Activated CD4-positive, alpha-beta T cell treated with anti-CD3 and anti-CD28 coated beads for 36 hours (primary cell): ENCODE measurements around the gene EPHA5. TPM values are rescaled to one million over a fixed set of nuclear protein-coding genes. Genes with fewer than 3 reads are reported as not detected.

Experiments used
- ATAC-seq: fragments of 200-7000 bp; cut with Tn5 transposase; one replicate; pipeline ENCODE4 v1.10.0; 2021; ENCODE audit warnings: mild to moderate bottlenecking, moderate library complexity
- CTCF ChIA-PET: fragments of 350-600 bp; sonication (Branson Sonifier 250); formaldehyde crosslinking; loops from one replicate; lab custom pipeline; 2021; ENCODE audit warnings: antibody characterized with exemption; lab: Charles Lee
- POLR2A ChIA-PET: fragments of 350-600 bp; sonication (Branson Sonifier 250); formaldehyde crosslinking; loops from one replicate; lab custom pipeline; 2021; ENCODE audit warnings: antibody characterized with exemption, inconsistent platforms; lab: Charles Lee
- DNase-seq: peaks from one replicate; pipeline ENCODE4 v3.0.0-alpha.2; 2020
- H3K27ac Mint-ChIP-seq: one replicate; pipeline ENCODE4 v1.8.0; 2021; ENCODE audit warnings: mixed read lengths
- H3K27me3 Mint-ChIP-seq: one replicate; pipeline ENCODE4 v1.8.0; 2021; ENCODE audit warnings: mixed read lengths
- H3K36me3 Mint-ChIP-seq: one replicate; pipeline ENCODE4 v1.8.0; 2021; ENCODE audit warnings: low read depth, mixed read lengths
- H3K4me1 Mint-ChIP-seq: one replicate; pipeline ENCODE4 v1.8.0; 2021; ENCODE audit warnings: mixed read lengths
- H3K4me3 Mint-ChIP-seq: one replicate; pipeline ENCODE4 v1.8.0; 2021; ENCODE audit warnings: mild to moderate bottlenecking, moderate library complexity, mixed read lengths
- H3K9me3 Mint-ChIP-seq: one replicate; pipeline ENCODE4 v1.8.0; 2021; ENCODE audit warnings: low read depth, mixed read lengths
- intact Hi-C, 2 experiments: fragments of 100-400 bp; cut with DNase I in 1 of 2; cut with micrococcal nuclease in 1 of 2; formaldehyde crosslinking; loops; one replicate each; pipeline versions ENCODE4 v1.14.2 to v1.15.1; 2022 to 2024; cut with DNase I, micrococcal nuclease
- total RNA-seq, 2 experiments: library from RNA; stranded (reverse); gene quantifications; one replicate each; pipeline ENCODE4 v1.2.3, GENCODE V29; 2021

Gene EPHA5
- total RNA-seq, 2 experiments from 2014 or later, result not detected

DNA sequence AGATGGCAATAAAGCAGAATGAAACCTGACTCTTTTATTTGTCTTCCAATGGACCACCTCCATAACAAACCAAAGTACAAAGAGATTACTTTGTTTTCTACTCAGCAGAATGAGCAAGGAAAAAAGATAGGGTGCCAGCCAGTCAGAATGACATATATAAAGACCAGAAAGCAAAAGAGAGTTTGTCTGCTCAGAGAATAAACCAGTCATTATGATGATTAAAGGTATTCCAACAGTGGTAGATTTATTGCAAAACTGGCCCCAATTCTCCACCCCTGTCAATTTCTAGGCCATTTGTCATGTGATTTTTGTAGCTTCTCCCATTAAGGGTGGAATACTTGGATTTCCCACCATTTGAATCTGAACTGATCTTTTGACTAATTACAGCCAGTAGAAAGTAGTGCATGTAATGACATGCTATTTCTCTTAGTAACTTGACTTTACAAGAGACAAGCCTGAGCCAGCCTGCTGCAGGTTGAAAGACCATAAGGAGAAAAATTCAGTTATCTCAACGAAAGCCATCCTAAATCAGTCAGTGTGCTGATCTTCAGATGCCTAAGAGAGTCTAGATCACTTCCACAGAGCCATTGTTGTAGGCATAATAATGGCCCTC, 203.1 kb downstream of the EPHA5 start:
- POLR2A ChIA-PET, result no interaction called here
- H3K27ac Mint-ChIP-seq, result no peak overlapping the region
- H3K4me3 Mint-ChIP-seq, result no peak overlapping the region
- H3K4me1 Mint-ChIP-seq, result no peaks in the 10 kb centered on the region
- H3K9me3 Mint-ChIP-seq, result peaks cover 12% of the 10 kb centered on the region
- no peaks in the 10 kb centered on the region for H3K27me3 Mint-ChIP-seq
- intact Hi-C loops, result no loop called here
- CTCF ChIA-PET, result no interaction called here
- H3K36me3 Mint-ChIP-seq, result no peaks in the 10 kb centered on the region
- DNase-seq (no peak), ATAC-seq (no peak)

DNA sequence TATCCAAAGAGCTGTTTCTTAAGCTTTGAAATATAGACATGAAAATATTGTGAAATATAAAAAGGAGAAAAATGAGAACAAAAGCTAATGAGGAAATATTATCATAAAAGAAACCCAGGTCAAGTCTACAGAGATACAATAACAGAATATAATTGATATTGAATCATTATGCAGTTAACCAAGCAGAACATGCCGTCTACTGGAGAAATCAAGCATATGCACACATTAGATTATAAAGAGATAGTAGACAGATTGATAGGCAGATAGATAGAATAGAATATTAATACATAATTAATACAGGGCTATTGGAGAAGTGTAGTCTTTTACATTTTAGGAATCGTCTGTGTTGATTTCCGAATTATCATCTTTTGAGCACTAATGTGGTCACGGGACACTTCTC, 208.5 kb downstream of the EPHA5 start:
- DNase-seq (no peak), ATAC-seq (no peak)
- CTCF ChIA-PET, result interaction anchor here (1.8 kb wide), 1 partner anchor 11 kb away, joined by 4 read pairs; no protein-coding TSS in a partner anchor
- peaks cover 3% of the 10 kb centered on the region for H3K9me3 Mint-ChIP-seq
- no peaks in the 10 kb centered on the region for H3K27me3 Mint-ChIP-seq
- no peaks in the 10 kb centered on the region for H3K36me3 Mint-ChIP-seq
- POLR2A ChIA-PET, result no interaction called here
- H3K27ac Mint-ChIP-seq, result no peak overlapping the region
- H3K4me1 Mint-ChIP-seq, result no peaks in the 10 kb centered on the region
- H3K4me3 Mint-ChIP-seq, result no peak overlapping the region
- intact Hi-C loops, result no loop called here

DNA sequence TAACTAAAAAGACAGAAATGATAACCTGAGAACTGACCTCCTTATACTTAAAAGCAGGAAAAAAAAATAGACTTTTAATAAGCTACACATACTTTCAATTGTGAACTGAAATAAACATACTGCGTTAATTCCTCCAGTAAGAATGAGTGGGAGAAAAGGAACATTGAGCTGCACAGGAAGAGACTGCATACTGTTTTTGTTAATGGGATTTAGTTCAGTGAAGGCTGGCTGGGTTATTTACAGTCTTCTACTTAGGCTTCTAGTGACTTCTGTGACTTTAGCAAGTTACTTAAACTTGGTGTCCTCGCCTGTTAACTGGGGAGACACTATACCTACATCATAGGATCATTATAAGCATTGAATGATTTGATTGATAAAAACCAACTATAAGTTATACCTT, 213.3 kb downstream of the EPHA5 start:
- ATAC-seq, result no peak
- DNase-seq, result no peak
- Mint-ChIP-seq H3K27ac (no peak overlapping the region), H3K4me1 (no peaks in the 10 kb centered on the region), H3K36me3 (no peaks in the 10 kb centered on the region), H3K9me3 (peaks cover 2% of the 10 kb centered on the region), H3K4me3 (no peak overlapping the region), H3K27me3 (no peaks in the 10 kb centered on the region)
- ChIA-PET CTCF (interaction anchor here (0.5 kb wide), 1 partner anchor 128 kb away, joined by 3 read pairs; no protein-coding TSS in a partner anchor), POLR2A (no interaction called here)
- intact Hi-C loops, result no loop called here

DNA sequence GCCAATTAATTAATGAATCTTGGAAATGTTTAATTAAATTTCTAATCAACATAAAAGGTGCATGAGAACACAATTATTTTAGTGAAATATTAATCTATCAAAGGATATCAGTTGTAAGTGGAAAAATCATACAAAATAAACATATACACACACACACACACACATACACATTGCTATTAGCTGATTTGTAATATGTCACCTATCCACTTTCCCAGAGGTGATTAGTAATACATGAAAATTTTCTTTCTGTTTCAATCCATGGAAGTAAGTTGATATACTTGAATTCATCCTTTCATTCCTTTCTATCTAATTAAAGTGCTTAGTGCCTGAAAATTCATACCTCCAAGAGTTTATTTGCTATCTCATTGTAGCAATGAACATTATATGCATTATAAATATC, 213.7 kb downstream of the EPHA5 start:
- Mint-ChIP-seq H3K27ac (no peak overlapping the region), H3K4me1 (no peaks in the 10 kb centered on the region), H3K4me3 (no peak overlapping the region), H3K36me3 (no peaks in the 10 kb centered on the region), H3K27me3 (no peaks in the 10 kb centered on the region), H3K9me3 (peaks cover 2% of the 10 kb centered on the region)
- DNase-seq, result no peak
- POLR2A ChIA-PET, result no interaction called here
- intact Hi-C loops, result no loop called here
- no peak for ATAC-seq
- CTCF ChIA-PET, result interaction anchor here (0.5 kb wide), 1 partner anchor 129 kb away, joined by 3 read pairs; no protein-coding TSS in a partner anchor

DNA sequence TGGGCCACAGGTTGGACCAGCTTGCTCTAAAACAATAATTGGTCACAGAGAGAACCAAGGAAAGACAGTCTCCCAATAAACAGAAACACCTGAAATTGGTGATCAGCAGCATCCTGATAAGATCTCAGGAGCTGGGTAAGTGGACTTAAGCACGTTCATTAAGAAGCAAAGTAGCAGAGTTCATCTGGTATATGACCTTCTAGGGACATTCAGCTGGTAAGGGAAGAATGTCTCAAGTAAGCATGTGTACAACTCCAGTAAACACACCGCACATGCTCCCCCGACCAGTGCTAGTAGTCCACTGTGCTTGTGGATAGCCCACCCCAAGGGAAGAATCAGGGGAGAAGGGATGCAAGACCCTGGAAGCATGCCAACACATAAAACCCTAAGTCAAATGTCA, 216.9 kb downstream of the EPHA5 start:
- intact Hi-C loops, result no loop called here
- ChIA-PET POLR2A (no interaction called here), CTCF (no interaction called here)
- Mint-ChIP-seq H3K4me3 (no peak overlapping the region), H3K27me3 (no peaks in the 10 kb centered on the region), H3K4me1 (no peaks in the 10 kb centered on the region), H3K36me3 (no peaks in the 10 kb centered on the region), H3K27ac (no peak overlapping the region), H3K9me3 (peaks cover 2% of the 10 kb centered on the region)
- ATAC-seq, result no peak
- no peak for DNase-seq

DNA sequence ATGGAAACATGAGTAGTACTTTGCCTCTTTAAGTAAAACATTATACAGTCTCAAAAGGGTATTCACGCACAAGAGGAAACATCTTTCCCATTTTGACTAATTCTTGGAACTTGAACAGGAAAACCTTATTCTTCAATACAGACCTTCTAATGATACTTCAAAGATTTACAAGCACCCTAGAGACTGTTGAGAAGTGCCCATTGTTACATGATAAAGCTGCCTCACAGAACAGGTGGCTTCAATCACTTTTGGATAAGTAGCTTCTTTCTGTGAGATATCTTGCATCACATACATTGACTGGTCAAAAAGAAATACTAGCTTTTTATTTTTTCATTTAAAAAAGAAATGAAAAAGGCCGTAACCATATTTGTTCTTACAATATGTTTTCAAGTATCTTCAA, 219.4 kb downstream of the EPHA5 start:
- ChIA-PET CTCF (no interaction called here), POLR2A (no interaction called here)
- peaks cover 2% of the 10 kb centered on the region for H3K9me3 Mint-ChIP-seq
- no peaks in the 10 kb centered on the region for H3K4me1 Mint-ChIP-seq
- intact Hi-C loops, result no loop called here
- ATAC-seq (no peak), DNase-seq (no peak)
- H3K36me3 Mint-ChIP-seq, result no peaks in the 10 kb centered on the region
- H3K27ac Mint-ChIP-seq, result no peak overlapping the region
- H3K27me3 Mint-ChIP-seq, result no peaks in the 10 kb centered on the region
- H3K4me3 Mint-ChIP-seq, result no peak overlapping the region

DNA sequence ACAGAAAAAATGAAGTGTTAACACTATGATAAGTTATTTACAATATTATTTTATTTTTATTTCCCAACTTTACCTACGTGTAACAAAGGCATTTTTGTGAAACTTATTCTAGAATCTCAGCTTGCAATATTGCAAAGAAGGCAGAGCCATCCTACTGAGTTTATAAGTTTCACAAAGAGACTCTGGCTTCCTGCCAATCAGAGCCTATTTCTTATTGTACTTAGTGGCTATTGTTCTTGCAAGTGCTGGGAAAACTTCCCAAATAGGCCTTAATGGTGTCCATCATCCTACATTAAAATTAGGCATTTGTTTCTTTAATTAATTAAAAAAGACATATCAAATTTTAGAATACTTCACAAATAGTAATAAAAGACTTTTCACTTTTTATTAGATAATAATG, 233.2 kb downstream of the EPHA5 start:
- H3K9me3 Mint-ChIP-seq, result no peaks in the 10 kb centered on the region
- no peak overlapping the region for H3K4me3 Mint-ChIP-seq
- ChIA-PET POLR2A (no interaction called here), CTCF (no interaction called here)
- H3K36me3 Mint-ChIP-seq, result no peaks in the 10 kb centered on the region
- H3K27ac Mint-ChIP-seq, result no peak overlapping the region
- H3K27me3 Mint-ChIP-seq, result no peaks in the 10 kb centered on the region
- no peaks in the 10 kb centered on the region for H3K4me1 Mint-ChIP-seq
- DNase-seq (no peak), ATAC-seq (no peak)
- intact Hi-C loops, result no loop called here

DNA sequence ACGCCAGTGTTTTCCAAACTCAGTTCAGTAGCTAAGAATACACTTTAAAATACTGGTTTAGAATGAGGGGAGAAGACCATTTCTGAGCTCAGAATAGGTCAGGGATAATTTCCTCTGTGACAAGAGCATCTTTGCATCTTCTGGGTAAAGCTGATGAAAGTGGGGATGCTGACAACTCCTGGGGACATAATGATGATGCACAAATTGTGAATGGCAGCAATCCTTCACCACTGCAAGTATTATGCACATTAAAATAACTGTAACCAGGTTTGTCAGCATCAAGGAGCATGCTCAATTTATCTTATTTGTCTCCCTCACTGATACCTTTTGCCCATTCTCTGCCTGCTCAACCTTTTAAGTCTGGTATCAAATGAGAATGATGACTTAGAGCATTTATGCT, 248.2 kb downstream of the EPHA5 start:
- no peak overlapping the region for H3K4me3 Mint-ChIP-seq
- H3K36me3 Mint-ChIP-seq, result no peaks in the 10 kb centered on the region
- CTCF ChIA-PET, result no interaction called here
- ATAC-seq (no peak), DNase-seq (no peak)
- H3K9me3 Mint-ChIP-seq, result no peaks in the 10 kb centered on the region
- no peaks in the 10 kb centered on the region for H3K27me3 Mint-ChIP-seq
- H3K27ac Mint-ChIP-seq, result no peak overlapping the region
- H3K4me1 Mint-ChIP-seq, result no peaks in the 10 kb centered on the region
- POLR2A ChIA-PET, result no interaction called here
- intact Hi-C loops, result no loop called here

DNA sequence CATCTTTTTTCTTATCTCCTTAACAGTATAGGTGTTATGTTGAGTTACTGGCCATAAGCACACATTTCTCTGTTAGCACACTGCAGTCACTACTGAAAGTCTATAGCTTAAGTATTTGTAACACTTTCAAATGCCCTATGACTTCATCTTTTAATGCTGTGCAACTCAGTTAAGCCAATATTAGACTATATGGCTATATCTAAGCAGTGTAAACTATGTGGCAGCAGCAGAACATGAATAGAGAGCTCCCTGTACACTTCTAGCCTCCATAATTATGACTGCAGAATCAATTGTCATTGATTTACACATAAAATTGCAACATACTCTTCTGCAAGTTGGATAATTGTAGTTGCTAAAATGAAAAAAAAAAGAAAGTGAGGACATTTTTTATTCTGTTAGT, 250.3 kb downstream of the EPHA5 start:
- CTCF ChIA-PET, result no interaction called here
- Mint-ChIP-seq H3K4me1 (no peaks in the 10 kb centered on the region), H3K9me3 (no peaks in the 10 kb centered on the region), H3K27me3 (no peaks in the 10 kb centered on the region), H3K27ac (no peak overlapping the region), H3K36me3 (no peaks in the 10 kb centered on the region), H3K4me3 (no peak overlapping the region)
- intact Hi-C loops, result no loop called here
- POLR2A ChIA-PET, result no interaction called here
- DNase-seq (no peak), ATAC-seq (no peak)

DNA sequence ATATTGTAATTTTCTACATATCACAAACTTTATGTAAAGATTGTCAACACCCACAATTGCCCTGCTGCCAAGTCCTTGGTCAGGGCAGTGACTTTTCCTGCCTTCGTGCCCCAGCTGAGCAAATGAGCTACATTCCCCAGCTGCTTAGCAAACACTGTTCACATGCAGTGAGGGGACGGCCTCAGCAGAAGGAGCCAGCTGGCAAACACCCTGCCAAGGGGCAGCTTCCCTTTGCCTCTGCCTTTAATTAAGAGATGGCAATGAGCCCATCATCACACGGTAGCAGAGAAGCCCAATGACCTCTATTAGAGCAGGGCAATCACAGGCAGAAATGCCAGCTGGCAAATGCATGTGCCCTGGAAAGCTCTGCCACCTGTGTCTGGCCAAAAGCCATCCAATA, 253.4 kb downstream of the EPHA5 start:
- Mint-ChIP-seq H3K4me1 (no peaks in the 10 kb centered on the region), H3K36me3 (no peaks in the 10 kb centered on the region), H3K27ac (no peak overlapping the region), H3K27me3 (no peaks in the 10 kb centered on the region), H3K9me3 (no peaks in the 10 kb centered on the region), H3K4me3 (no peak overlapping the region)
- POLR2A ChIA-PET, result no interaction called here
- CTCF ChIA-PET, result interaction anchor here (1.1 kb wide), 1 partner anchor 10 kb away, joined by 3 read pairs; no protein-coding TSS in a partner anchor
- DNase-seq (no peak), ATAC-seq (no peak)
- intact Hi-C loops, result no loop called here

DNA sequence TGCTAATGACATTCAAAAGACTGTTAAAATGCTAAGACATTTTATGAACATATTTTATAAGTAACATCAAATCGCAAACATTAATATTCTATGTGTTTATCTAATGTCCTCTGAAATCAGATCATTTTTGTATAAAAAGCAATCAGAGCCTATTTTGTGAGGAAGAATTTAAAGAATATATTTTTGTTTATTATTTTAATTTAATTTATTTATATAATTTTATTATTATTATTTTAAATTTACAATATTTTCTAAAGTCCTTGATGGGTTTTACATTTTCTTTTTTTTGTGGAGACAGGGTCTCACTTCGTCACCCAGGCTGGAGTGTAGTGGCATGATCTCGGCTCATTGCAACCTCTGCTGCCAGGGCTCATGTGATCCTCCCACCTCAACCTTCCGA, 262.8 kb downstream of the EPHA5 start:
- no peak for ATAC-seq

DNA sequence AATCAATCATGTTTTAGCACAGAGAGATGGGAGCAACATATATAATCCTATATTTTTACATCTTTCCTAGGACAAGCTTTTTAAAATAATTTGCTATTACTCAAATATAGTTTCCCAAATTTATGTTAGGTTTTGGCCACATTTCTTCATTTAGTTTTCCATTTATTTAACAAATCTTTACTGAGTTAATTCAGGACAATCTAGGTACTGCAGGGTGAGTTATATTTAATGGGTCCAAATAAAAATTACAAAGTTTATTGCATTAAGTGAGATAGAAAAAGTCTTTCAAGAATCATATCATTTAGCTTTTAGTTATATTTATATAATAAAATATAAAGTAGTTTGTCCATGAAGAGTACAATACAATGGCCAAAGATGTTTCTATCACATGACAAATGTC, 269.2 kb downstream of the EPHA5 start:
- Mint-ChIP-seq H3K27ac (no peak overlapping the region), H3K9me3 (peaks cover 7% of the 10 kb centered on the region), H3K27me3 (no peaks in the 10 kb centered on the region), H3K4me1 (no peaks in the 10 kb centered on the region), H3K36me3 (no peaks in the 10 kb centered on the region), H3K4me3 (no peak overlapping the region)
- no peak for ATAC-seq
- ChIA-PET POLR2A (no interaction called here), CTCF (interaction anchor here (1.7 kb wide), 1 partner anchor 10 kb away, joined by 4 read pairs; no protein-coding TSS in a partner anchor)
- intact Hi-C loops, result no loop called here
- no peak for DNase-seq

More for the DNA sequence above, 262.8 kb downstream of the EPHA5 start:
- no peak for DNase-seq
- no peak overlapping the region for H3K4me3 Mint-ChIP-seq
- peaks cover 10% of the 10 kb centered on the region for H3K9me3 Mint-ChIP-seq
- no peak overlapping the region for H3K27ac Mint-ChIP-seq
- H3K27me3 Mint-ChIP-seq, result no peaks in the 10 kb centered on the region
- H3K36me3 Mint-ChIP-seq, result no peaks in the 10 kb centered on the region
- ChIA-PET CTCF (no interaction called here), POLR2A (no interaction called here)
- intact Hi-C loops, result no loop called here
- no peaks in the 10 kb centered on the region for H3K4me1 Mint-ChIP-seq
